HG02642 (cell line): Measurements from ENCODE around the gene IL32.
A peak's percentile ranks its signal among the peaks of the same experiment; 100 is the strongest.

Source experiments
- ATAC-seq: cut with Tn5 transposase; IDR thresholded peaks from one replicate; pipeline ENCODE4 v1.9.1; 2021; ENCODE audit warnings: mild to moderate bottlenecking; ENCODE audit not compliant: unreplicated experiment, poor library complexity

IL32 gene

GRCh38 chr16:3065069-3065741 lies at the start of gene IL32:
Gene IL32 (plus strand): TSS chr16:3065640. CDS start chr16:3065812, 172 bp downstream.
- ATAC-seq: no peak

GRCh38 chr16:3015865-3016521 lies 49.4 kb upstream of the IL32 start:
- ATAC-seq: no peak

- ATAC-seq: no peak
Observed at GRCh38 chr16:3017344-3017743, 48.1 kb upstream of the IL32 start.

- no peak for ATAC-seq
Observed at GRCh38 chr16:3017794-3018506, 47.5 kb upstream of the IL32 start, which contains the start of gene CLDN6. Gene CLDN6 (minus strand): TSS chr16:3018183. CDS start chr16:3016021, 2,162 bp downstream.

GRCh38 chr16:3019594-3020246 lies 45.7 kb upstream of the IL32 start:
- ATAC-seq: no peak

GRCh38 chr16:3020247-3020603 lies 45.2 kb upstream of the IL32 start, which contains the start of gene TNFRSF12A:
Gene TNFRSF12A (plus strand): TSS chr16:3020368. CDS start chr16:3020398, 30 bp downstream.
- ATAC-seq: no peak

GRCh38 chr16:3020604-3021448 lies 44.6 kb upstream of the IL32 start:
- ATAC-seq: no peak

- ATAC-seq: no peak
Observed at GRCh38 chr16:3021449-3022207, 43.8 kb upstream of the IL32 start.

GRCh38 chr16:3022208-3022683 lies 43.2 kb upstream of the IL32 start:
- ATAC-seq: no peak

GRCh38 chr16:3022684-3023414 lies 42.6 kb upstream of the IL32 start:
- no peak for ATAC-seq

- peak; percentile 1 for ATAC-seq
Observed at GRCh38 chr16:3023415-3023668, 42.1 kb upstream of the IL32 start.

- peak; percentile 77 for ATAC-seq
Observed at GRCh38 chr16:3023669-3024478, 41.6 kb upstream of the IL32 start, which contains the start of the genes HCFC1R1 and THOC6. Gene HCFC1R1 (minus strand): TSS chr16:3023942. CDS start chr16:3023941, 1 bp downstream. Gene THOC6 (plus strand): TSS chr16:3024035. CDS start chr16:3024327, 292 bp downstream.

GRCh38 chr16:3025032-3026002 lies 40.1 kb upstream of the IL32 start:
- ATAC-seq: no peak

- ATAC-seq: no peak
Observed at GRCh38 chr16:3026003-3026378, 39.4 kb upstream of the IL32 start.

- no peak for ATAC-seq
Observed at GRCh38 chr16:3026609-3027488, 38.6 kb upstream of the IL32 start.

- ATAC-seq: no peak
Observed at GRCh38 chr16:3027489-3027795, 38.0 kb upstream of the IL32 start.
